ENCODE results near the gene GPX2. TPM values are rescaled to one million over a fixed set of nuclear protein-coding genes. Genes with fewer than 3 reads are reported as not detected.

The GPX2 gene
- total and polyA plus RNA-seq, 7 experiments from 2014 or later: not detected

- Histone ChIP-seq H3K4me3 (ENCODE audit: low read length) (peak within 1 kb of the TSS; percentile 68), H3K36me3 (ENCODE audit: control insufficient read depth in 2 of 3, insufficient read depth in 3 of 3, low read length in 3 of 3) (no peaks in the 10 kb centered on the region), H3K9me3 (ENCODE audit: control insufficient read depth in 2 of 3, low read length in 3 of 3) (no peaks in the 10 kb centered on the region), H3K27ac (ENCODE audit: low read depth, low read length) (peak within 1 kb of the TSS; percentile 60), H3K4me1 (ENCODE audit: control insufficient read depth in 2 of 2, insufficient read depth in 2 of 2, low read length in 2 of 2) (peaks cover 0 to 10% of the 10 kb centered on the region in 2 donors), H3K27me3 (ENCODE audit: control insufficient read depth in 2 of 2, insufficient read depth in 2 of 2, low read length in 2 of 2) (no peaks in the 10 kb centered on the region)
- ChIA-PET POLR2A (interaction anchor here (0.6 to 1.0 kb wide), 3 partner anchors 15 to 207 kb away, joined by 3 to 6 read pairs (median 5); partner anchors contain the start of gene FNTB), CTCF (no interaction called here)
- H3K36me3 Mint-ChIP-seq: peaks cover 0 to 10% (median 0%) of the 10 kb centered on the region in 5 donors
- intact Hi-C loops (cut with micrococcal nuclease): loop anchor here (1.0 to 5.0 kb wide), 4 partner anchors 14 to 57 kb away; partner anchors contain the start of genes FNTB (in 2 of the 2) and CHURC1 (in 1 of the 2)
- H3K27me3 Mint-ChIP-seq: peaks cover 0 to 20% (median 0%) of the 10 kb centered on the region in 5 donors
- H3K9me3 Mint-ChIP-seq: no peaks in the 10 kb centered on the region
- peak; percentile 73 for ATAC-seq
- DNase-seq: peak; percentile 23 to 66 (median 44)
- H3K4me3 Mint-ChIP-seq: peak within 1 kb of the TSS; percentile 76 to 92 (median 84)
- peaks cover 10 to 32% (median 24%) of the 10 kb centered on the region in 7 donors for H3K4me1 Mint-ChIP-seq
- H3K27ac Mint-ChIP-seq: peak within 1 kb of the TSS; percentile 42 to 82 (median 70)
Observed at GRCh38 chr14:64971943-64972791, 29.6 kb upstream of the GPX2 start, which contains the start of gene RAB15. TSS of gene RAB15 (minus strand) at chr14:64972336. CDS start at chr14:64972076, 260 bp downstream.

GRCh38 chr14:64971491-64971942 is 29.0 kb upstream of the GPX2 start:
- DNase-seq (no peak), ATAC-seq (peak; percentile 5)
- CTCF ChIA-PET: interaction anchor here (0.9 kb wide), 1 partner anchor 148 kb away, joined by 3 read pairs; no protein-coding TSS in a partner anchor
- POLR2A ChIA-PET: interaction anchor here (1.7 kb wide), 1 partner anchor 15 kb away, joined by 8 read pairs; the partner anchor contains the start of gene FNTB
- Mint-ChIP-seq H3K9me3 (no peaks in the 10 kb centered on the region), H3K36me3 (peaks cover 0 to 13% (median 0%) of the 10 kb centered on the region in 5 donors), H3K27me3 (peaks cover 0 to 17% (median 0%) of the 10 kb centered on the region in 5 donors), H3K4me1 (peaks cover 10 to 38% (median 24%) of the 10 kb centered on the region in 7 donors), H3K27ac (peak overlapping the region in 7 of 9 donors; percentile 16 to 72 (median 52)), H3K4me3 (peak overlapping the region; percentile 64 to 88 (median 78))
- Histone ChIP-seq H3K27ac (ENCODE audit: low read depth, low read length) (peak overlapping the region; percentile 59), H3K4me1 (ENCODE audit: control insufficient read depth in 2 of 2, insufficient read depth in 2 of 2, low read length in 2 of 2) (peaks cover 0 to 10% of the 10 kb centered on the region in 2 donors), H3K4me3 (ENCODE audit: low read length) (peak overlapping the region; percentile 61), H3K36me3 (ENCODE audit: control insufficient read depth in 2 of 3, insufficient read depth in 3 of 3, low read length in 3 of 3) (no peaks in the 10 kb centered on the region), H3K27me3 (ENCODE audit: control insufficient read depth in 2 of 2, insufficient read depth in 2 of 2, low read length in 2 of 2) (no peaks in the 10 kb centered on the region), H3K9me3 (ENCODE audit: control insufficient read depth in 2 of 3, low read length in 3 of 3) (no peaks in the 10 kb centered on the region)
- intact Hi-C loops (cut with micrococcal nuclease): loop anchor here in 1 of 2 donors (5.0 kb wide), 1 partner anchor 44 kb away; no protein-coding TSS in a partner anchor

- Histone ChIP-seq H3K4me3 (ENCODE audit: low read length) (peak overlapping the region; percentile 61), H3K36me3 (ENCODE audit: control insufficient read depth in 2 of 3, insufficient read depth in 3 of 3, low read length in 3 of 3) (no peaks in the 10 kb centered on the region), H3K4me1 (ENCODE audit: control insufficient read depth in 2 of 2, insufficient read depth in 2 of 2, low read length in 2 of 2) (peaks cover 0 to 10% of the 10 kb centered on the region in 2 donors), H3K9me3 (ENCODE audit: control insufficient read depth in 2 of 3, low read length in 3 of 3) (no peaks in the 10 kb centered on the region), H3K27me3 (ENCODE audit: control insufficient read depth in 2 of 2, insufficient read depth in 2 of 2, low read length in 2 of 2) (no peaks in the 10 kb centered on the region), H3K27ac (ENCODE audit: low read depth, low read length) (no peak overlapping the region)
- no peak for DNase-seq
- Mint-ChIP-seq H3K27ac (peak overlapping the region in 7 of 9 donors; percentile 16 to 72 (median 48)), H3K4me3 (peak overlapping the region; percentile 64 to 88 (median 78)), H3K36me3 (peaks cover 0 to 14% (median 0%) of the 10 kb centered on the region in 5 donors), H3K9me3 (no peaks in the 10 kb centered on the region), H3K4me1 (peaks cover 10 to 38% (median 24%) of the 10 kb centered on the region in 7 donors), H3K27me3 (peaks cover 0 to 13% (median 0%) of the 10 kb centered on the region in 5 donors)
- CTCF ChIA-PET: interaction anchor here (0.9 kb wide), 1 partner anchor 148 kb away, joined by 3 read pairs; no protein-coding TSS in a partner anchor
- POLR2A ChIA-PET: interaction anchor here (1.7 kb wide), 1 partner anchor 16 kb away, joined by 8 read pairs; the partner anchor contains the start of gene FNTB
- ATAC-seq: no peak
- intact Hi-C loops (cut with micrococcal nuclease): loop anchor here in 1 of 2 donors (5.0 kb wide), 1 partner anchor 44 kb away; no protein-coding TSS in a partner anchor
Observed at GRCh38 chr14:64970776-64971477, 28.4 kb upstream of the GPX2 start.

DNA sequence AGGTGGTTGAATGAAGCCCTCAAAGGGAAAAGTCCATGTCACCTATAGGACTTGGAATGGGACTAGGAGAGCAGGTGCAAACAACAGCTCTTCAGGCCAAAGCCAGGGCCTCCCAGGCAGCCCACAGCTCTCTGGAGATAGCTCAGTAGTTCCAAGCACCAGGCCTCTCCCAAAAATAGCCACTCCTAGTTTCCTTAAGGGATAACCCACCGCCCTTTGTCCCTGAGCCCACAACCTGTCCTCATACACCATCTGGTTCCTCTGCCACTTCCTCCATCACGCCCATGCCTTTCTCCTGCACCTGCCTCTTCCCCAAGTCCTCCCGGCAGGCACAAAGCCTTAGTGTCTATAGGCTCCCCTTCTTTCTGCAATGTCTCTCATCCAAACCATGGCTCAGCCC is 27.5 kb upstream of the GPX2 start:
- Histone ChIP-seq H3K27me3 (ENCODE audit: control insufficient read depth in 2 of 2, insufficient read depth in 2 of 2, low read length in 2 of 2) (no peaks in the 10 kb centered on the region), H3K4me3 (ENCODE audit: low read length) (no peak overlapping the region), H3K4me1 (ENCODE audit: control insufficient read depth in 2 of 2, insufficient read depth in 2 of 2, low read length in 2 of 2) (peaks cover 0 to 10% of the 10 kb centered on the region in 2 donors), H3K9me3 (ENCODE audit: control insufficient read depth in 2 of 3, low read length in 3 of 3) (no peaks in the 10 kb centered on the region), H3K36me3 (ENCODE audit: control insufficient read depth in 2 of 3, insufficient read depth in 3 of 3, low read length in 3 of 3) (no peaks in the 10 kb centered on the region), H3K27ac (ENCODE audit: low read depth, low read length) (no peak overlapping the region)
- CTCF ChIA-PET: no interaction called here
- POLR2A ChIA-PET: interaction anchor here (0.6 to 1.7 kb wide), 2 partner anchors 17 to 657 kb away, joined by 6 to 8 read pairs; partner anchors contain the start of gene FNTB
- peak overlapping the region in 6 of 9 donors; percentile 16 to 63 (median 42) for H3K27ac Mint-ChIP-seq
- H3K4me1 Mint-ChIP-seq: peaks cover 12 to 42% (median 24%) of the 10 kb centered on the region in 7 donors
- no peak for DNase-seq
- intact Hi-C loops (cut with micrococcal nuclease): loop anchor here in 1 of 2 donors (5.0 kb wide), 1 partner anchor 43 kb away; no protein-coding TSS in a partner anchor
- no peak for ATAC-seq
- no peaks in the 10 kb centered on the region for H3K9me3 Mint-ChIP-seq
- peaks cover 0 to 13% (median 0%) of the 10 kb centered on the region in 5 donors for H3K27me3 Mint-ChIP-seq
- peak overlapping the region in 7 of 10 donors; percentile 31 to 88 (median 76) for H3K4me3 Mint-ChIP-seq
- H3K36me3 Mint-ChIP-seq: peaks cover 0 to 14% (median 0%) of the 10 kb centered on the region in 5 donors

DNA sequence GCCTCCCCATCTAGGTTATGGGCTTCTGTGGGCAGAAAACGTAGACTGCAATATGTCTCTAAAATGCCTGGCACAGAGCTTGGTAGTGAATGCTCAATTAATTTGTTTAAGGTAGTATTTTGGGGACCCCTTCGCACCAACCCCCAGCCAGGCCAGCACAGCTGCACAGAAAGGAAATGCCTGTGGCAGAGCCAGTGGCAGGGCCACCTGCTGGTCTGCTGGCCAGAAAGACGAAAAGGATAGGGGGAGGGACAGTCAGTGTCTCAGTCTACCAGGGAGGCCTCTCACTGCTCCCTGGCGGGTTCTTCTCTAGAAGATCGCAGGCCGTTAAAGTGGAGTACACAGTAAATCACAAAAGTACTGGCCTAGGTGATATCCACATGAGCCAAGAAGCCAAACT is 26.1 kb upstream of the GPX2 start:
- peaks cover 0 to 10% of the 10 kb centered on the region in 2 donors for H3K4me1 ChIP-seq (ENCODE audit: control insufficient read depth in 2 of 2, insufficient read depth in 2 of 2, low read length in 2 of 2)
- Mint-ChIP-seq H3K36me3 (peaks cover 1 to 19% (median 5%) of the 10 kb centered on the region in 5 donors), H3K4me3 (no peak overlapping the region), H3K27ac (peak overlapping the region in 2 of 9 donors; percentile 37 to 48), H3K9me3 (peaks cover 0 to 1% (median 0%) of the 10 kb centered on the region in 11 donors), H3K27me3 (peaks cover 0 to 11% (median 0%) of the 10 kb centered on the region in 5 donors), H3K4me1 (peaks cover 16 to 47% (median 24%) of the 10 kb centered on the region in 7 donors)
- POLR2A ChIA-PET: no interaction called here
- H3K27me3 ChIP-seq (ENCODE audit: control insufficient read depth in 2 of 2, insufficient read depth in 2 of 2, low read length in 2 of 2): no peaks in the 10 kb centered on the region
- DNase-seq (no peak), ATAC-seq (no peak)
- no peak overlapping the region for H3K4me3 ChIP-seq (ENCODE audit: low read length)
- CTCF ChIA-PET: no interaction called here
- H3K27ac ChIP-seq (ENCODE audit: low read depth, low read length): no peak overlapping the region
- H3K9me3 ChIP-seq (ENCODE audit: control insufficient read depth in 2 of 3, low read length in 3 of 3): no peaks in the 10 kb centered on the region
- intact Hi-C loops (cut with micrococcal nuclease): no loop called here
- no peaks in the 10 kb centered on the region for H3K36me3 ChIP-seq (ENCODE audit: control insufficient read depth in 2 of 3, insufficient read depth in 3 of 3, low read length in 3 of 3)

- H3K36me3 Mint-ChIP-seq: peaks cover 1 to 22% (median 5%) of the 10 kb centered on the region in 5 donors
- Histone ChIP-seq H3K36me3 (ENCODE audit: control insufficient read depth in 2 of 3, insufficient read depth in 3 of 3, low read length in 3 of 3) (no peaks in the 10 kb centered on the region), H3K4me3 (ENCODE audit: low read length) (no peak overlapping the region), H3K27ac (ENCODE audit: low read depth, low read length) (no peak overlapping the region), H3K27me3 (ENCODE audit: control insufficient read depth in 2 of 2, insufficient read depth in 2 of 2, low read length in 2 of 2) (no peaks in the 10 kb centered on the region), H3K4me1 (ENCODE audit: control insufficient read depth in 2 of 2, insufficient read depth in 2 of 2, low read length in 2 of 2) (peaks cover 0 to 10% of the 10 kb centered on the region in 2 donors), H3K9me3 (ENCODE audit: control insufficient read depth in 2 of 3, low read length in 3 of 3) (no peaks in the 10 kb centered on the region)
- H3K4me1 Mint-ChIP-seq: peaks cover 16 to 47% (median 24%) of the 10 kb centered on the region in 7 donors
- intact Hi-C loops (cut with micrococcal nuclease): no loop called here
- ChIA-PET POLR2A (no interaction called here), CTCF (no interaction called here)
- ATAC-seq: no peak
- peaks cover 0 to 11% (median 0%) of the 10 kb centered on the region in 5 donors for H3K27me3 Mint-ChIP-seq
- H3K4me3 Mint-ChIP-seq: no peak overlapping the region
- no peak for DNase-seq
- peak overlapping the region in 5 of 9 donors; percentile 19 to 71 (median 48) for H3K27ac Mint-ChIP-seq
- H3K9me3 Mint-ChIP-seq: peaks cover 0 to 1% (median 0%) of the 10 kb centered on the region in 11 donors
Observed at GRCh38 chr14:64968167-64968566, 25.6 kb upstream of the GPX2 start.
